RPMI8226 (cell line): ENCODE measurements around the gene EN2.

Source experiments
- DNase-seq: peaks from one replicate; pipeline ENCODE4 v3.0.0-alpha.2; 2015

EN2 gene

GRCh38 chr7:155451840-155452239 is 6.1 kb upstream of the EN2 start:
- DNase-seq: no peak

GRCh38 chr7:155452505-155453295 is 5.2 kb upstream of the EN2 start:
- DNase-seq: no peak

- no peak for DNase-seq
These were observed 4.4 kb upstream of the EN2 start for GRCh38 chr7:155453296-155454182.

DNA sequence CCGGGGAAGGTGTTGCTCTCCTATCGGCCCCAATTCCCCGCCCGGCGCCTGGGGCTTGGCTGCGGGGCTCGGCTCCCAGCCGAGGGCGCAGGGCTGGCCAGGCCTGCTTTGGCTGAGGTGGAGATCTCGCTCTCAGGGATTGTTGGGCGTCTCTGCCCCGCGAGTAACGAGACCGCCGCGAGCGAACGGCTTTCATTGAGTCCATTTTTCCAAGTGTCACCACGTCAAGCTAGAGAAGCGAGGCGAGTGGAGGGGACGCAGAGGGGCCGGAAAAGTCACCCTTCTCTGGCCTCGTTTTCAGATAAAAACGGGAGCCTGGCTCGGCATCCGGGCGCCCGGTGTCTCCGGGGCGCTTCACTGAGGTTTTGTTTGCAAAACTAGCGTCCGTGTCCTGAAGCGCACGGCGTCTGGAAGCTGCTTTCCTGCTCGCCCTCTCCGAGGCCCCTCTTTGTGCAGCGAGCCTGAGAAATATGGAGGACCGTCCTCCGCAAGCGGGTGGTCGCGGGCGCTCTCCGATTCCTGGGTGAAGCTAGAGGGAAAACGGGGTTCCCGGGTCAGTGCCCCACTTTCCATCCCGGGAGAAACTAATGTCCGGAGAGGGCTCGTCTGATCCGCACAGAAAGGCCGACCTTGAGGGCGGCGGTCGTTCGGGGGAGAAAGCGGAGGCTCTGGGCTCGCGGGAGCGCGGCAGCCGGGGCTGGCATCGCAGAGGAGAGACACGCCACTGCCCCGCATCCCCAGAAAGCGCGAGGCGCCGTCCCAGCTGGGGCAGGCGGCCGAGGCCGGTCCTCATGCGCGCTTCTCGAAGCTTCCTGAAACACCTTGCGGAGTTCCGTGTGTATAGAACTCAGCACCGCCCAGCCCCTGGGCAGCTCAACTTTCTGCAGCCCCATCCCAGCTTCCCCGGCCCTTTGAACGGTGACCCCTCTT is 3.5 kb upstream of the EN2 start:
- DNase-seq: no peak

GRCh38 chr7:155455132-155455693 is 2.7 kb upstream of the EN2 start:
- DNase-seq: no peak

GRCh38 chr7:155455776-155456737 is 1.9 kb upstream of the EN2 start:
- no peak for DNase-seq

DNA sequence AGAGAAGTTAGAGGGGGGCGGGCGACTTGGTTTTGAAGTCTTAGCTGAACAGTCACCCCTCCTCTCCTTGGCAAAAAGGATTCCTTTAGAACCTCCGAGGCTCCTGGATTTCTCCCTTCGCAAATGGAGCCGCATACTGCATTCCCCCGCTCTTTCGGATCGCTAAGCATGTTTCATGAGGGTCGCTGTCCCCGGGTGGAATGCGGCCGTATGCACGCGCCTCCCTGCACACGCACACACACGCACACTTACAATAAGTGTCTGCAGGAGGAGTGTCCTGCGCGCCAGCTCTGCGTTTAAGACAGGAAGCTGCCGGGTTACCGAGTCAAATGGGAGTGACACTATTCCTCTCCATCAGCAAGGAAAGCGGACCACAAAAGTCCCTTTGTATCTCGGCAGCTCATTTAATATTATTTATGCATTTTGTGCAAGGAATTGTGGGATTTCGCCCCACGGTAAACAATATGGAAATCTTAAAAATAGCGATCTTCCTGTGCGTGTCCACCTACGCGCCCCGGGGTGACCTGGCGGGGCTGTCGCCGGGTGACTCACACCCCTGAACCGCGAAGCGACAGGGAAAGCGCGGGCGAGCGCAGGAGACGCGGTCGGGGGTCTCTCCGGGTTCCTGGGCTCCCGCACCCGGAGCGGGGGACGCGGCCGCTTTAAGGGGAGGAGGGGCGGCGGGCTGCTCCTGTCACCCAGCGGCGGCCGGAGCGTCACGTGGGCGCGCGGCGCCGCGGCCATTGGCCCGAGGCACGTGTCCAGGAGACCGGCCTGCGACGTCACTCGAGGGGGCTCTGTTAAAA is 988 bp upstream of the EN2 start:
- DNase-seq: no peak

- DNase-seq: no peak
These were observed 302 bp upstream of the EN2 start for GRCh38 chr7:155457544-155458110.

- no peak for DNase-seq
These were observed 1.2 kb downstream of the EN2 start for GRCh38 chr7:155458878-155459699.

GRCh38 chr7:155459700-155460461 is 2.0 kb downstream of the EN2 start:
- DNase-seq: no peak

- DNase-seq: no peak
These were observed 3.1 kb downstream of the EN2 start for GRCh38 chr7:155460926-155461613.

DNA sequence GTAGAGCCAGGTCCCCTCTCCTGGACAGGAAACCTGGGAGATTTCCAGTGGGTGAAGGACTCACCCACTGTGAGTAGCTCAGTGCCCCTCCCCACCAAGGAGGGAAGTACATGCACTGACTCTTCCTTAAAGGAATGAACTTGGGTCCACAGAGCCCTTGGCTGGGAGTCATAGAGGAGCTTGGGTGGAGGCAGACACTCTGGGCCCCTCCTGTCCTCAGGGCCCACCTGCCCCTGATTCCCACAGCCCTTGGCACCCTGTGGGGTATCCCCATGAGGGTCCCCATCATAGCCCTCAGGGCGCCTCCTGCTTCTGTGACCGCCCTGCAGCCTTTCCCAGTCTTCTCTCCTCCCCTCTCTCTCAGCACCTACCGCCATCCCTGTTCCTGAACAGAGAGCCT is 3.7 kb downstream of the EN2 start:
- no peak for DNase-seq

DNA sequence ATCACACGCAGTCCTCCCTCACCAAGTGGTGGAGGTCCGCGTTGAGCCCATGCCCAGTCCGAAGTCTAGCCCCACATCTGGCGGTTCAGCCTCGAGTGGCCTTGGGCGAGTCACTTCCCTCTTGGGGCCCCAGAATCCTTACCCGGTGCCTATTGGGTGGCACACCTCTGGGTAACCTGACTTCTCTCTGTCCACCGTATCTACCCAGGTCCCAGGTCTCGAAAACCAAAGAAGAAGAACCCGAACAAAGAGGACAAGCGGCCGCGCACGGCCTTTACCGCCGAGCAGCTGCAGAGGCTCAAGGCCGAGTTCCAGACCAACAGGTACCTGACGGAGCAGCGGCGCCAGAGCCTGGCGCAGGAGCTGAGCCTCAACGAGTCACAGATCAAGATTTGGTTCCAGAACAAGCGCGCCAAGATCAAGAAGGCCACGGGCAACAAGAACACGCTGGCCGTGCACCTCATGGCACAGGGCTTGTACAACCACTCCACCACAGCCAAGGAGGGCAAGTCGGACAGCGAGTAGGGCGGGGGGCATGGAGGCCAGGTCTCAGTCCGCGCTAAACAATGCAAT is 4.3 kb downstream of the EN2 start:
- no peak for DNase-seq

DNA sequence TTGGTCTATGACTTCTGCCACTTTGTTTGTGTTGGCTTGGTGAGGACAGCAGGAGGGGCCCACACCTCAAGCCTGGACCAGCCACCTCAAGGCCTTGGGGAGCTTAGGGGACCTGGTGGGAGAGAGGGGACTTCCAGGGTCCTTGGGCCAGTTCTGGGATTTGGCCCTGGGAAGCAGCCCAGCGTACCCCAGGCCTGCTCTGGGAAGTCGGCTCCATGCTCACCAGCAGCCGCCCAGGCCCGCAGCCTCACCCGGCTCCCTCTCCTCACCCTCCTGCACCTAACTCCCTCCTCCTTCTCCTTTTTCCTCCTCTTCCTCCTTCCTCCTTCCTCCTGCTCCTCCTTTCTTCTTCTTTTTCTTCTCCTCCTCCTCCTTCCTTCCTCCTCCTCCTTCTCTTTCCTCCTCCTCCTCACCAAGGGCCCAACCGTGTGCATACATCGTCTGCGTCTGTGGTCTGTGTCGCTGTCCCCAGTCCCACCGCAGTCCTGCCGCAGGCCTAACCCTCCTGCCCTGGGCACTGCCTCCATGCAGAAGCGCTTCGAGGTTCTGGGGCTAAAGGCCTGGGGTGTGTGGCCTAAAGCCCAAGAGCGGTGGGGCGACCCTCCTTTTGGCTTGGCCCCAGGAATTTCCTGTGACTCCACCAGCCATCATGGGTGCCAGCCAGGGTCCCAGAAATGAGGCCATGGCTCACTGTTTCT is 5.3 kb downstream of the EN2 start:
- DNase-seq: no peak

GRCh38 chr7:155464183-155464582 is 6.3 kb downstream of the EN2 start:
- DNase-seq: no peak

DNA sequence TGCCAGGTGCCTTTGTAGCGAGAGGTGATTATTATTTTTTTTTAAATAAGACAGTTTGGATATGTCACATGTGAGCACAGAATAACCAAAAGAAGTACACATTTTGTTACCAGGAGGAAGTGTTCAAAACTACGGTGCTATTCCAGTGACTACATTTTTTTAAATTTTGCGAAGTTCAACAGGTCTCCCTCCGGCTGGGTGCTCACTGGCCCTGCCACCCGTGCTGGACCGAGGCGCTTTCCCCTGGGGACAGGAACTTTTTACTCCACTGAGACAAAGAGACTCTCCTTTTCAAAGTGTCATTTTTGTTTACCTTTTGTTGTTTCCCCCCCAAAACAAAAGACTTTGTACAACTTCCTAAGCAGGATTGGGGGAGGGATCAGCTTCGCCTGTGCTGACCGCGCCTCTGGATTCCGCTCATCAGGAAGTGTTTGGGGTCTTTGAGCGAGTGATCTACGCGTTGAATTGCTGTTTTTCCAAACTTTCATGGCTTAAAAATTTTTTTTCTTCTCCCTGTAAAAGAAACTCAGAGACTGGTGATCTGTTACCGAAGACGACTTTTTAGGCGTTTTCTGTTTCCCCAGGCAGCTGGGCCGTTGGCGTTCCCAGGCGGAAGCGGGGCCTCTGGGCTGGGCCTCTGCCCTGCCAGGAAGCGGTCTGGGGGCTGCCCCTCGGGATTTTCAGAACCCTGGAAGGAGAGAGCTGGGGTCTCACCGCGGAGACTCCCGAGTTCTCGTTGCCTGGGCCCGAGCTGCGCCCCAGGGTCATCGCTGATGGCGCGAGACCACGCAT is 7.2 kb downstream of the EN2 start:
- DNase-seq: no peak
